GM18499 (cell line): ENCODE results near the gene SLC13A2.

Experiments used
- ATAC-seq: cut with Tn5 transposase; IDR thresholded peaks from one replicate; pipeline ENCODE4 v1.9.1; 2021; ENCODE audit warnings: moderate number of reproducible peaks; ENCODE audit not compliant: insufficient read depth, unreplicated experiment

The SLC13A2 gene

DNA sequence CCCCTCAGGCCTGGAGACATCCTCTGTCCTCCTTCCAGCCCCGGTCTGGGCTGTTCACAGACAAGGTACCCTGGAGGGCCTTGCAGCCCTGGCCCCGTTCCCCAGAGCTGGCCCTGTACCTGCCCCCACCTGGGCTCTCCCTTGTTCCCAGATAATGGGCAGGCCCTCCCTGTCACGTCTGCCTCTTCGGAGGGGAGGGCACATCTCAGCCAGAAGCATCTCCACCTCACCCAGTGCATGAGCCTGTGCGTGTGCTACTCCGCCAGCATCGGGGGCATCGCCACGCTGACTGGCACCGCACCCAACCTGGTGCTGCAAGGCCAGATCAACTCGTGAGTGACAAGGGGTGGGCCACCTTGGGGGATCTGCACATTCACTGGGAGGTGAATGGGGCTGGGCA lies 17.8 kb downstream of the SLC13A2 start:
- ATAC-seq = no peak

DNA sequence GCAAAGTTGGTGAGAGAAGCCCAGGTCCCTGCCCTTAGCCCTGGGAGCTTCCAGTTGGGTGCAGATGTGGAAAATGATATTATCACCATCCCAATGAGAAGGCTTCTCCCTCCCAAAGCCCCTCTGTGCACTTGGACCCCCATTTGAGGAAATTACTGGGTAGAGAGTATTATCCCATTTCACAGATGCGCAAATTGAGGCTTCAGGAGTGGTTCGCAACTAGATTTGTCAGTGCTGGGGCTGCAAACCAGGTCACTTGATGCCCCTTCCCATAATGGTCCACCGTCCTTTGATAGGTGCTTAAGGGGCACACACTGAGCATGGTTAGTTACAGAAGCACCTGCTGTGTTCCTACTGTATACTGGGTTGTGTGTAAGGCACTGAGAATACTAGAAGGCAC lies 18.4 kb downstream of the SLC13A2 start:
- no peak for ATAC-seq

DNA sequence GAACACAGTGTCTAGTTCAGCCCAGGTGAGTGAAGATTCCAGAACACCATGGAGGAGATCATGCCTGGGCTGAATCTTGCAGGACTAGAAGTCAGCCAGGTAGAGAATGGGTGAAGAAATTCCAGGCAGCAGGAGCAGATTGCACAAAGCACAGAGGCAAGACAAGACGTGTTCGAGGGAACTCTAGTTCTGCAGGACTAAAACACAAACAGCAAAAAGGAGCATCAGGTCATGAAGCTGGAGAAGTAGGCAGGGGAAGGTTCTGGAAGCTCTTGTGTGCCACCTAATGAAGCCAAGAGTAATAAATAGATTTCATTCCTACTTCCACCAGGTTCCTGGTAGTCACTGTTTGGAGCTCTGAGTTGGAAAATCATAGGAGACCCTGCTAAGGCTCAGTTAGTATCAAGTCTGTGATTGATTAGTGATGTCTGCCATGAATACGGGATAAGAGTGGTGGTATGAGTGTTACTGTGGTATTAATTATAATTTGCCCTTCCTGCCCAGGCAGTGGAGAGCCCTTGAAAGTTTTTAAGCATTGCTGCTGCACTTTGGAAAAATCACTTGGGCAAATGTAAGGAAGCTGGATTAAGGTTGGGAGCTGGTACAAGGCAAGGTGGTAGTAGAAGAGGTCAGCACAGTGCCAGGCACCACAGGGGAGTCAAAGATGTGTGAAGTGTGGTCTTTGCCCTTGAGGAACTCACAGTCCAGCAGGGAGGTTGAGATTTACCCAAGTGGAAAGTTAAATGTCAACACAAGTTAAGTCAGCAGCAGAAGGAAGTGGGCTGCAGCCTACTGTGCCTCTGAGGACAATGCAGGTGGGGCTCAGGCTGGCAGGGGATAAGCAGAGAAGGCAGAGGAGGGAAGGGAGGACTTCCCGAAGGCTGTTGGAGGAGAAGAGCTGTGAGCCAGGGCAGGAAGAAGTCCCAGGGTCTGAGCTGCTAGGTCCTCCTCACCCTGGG lies 19.2 kb downstream of the SLC13A2 start:
- ATAC-seq = no peak

DNA sequence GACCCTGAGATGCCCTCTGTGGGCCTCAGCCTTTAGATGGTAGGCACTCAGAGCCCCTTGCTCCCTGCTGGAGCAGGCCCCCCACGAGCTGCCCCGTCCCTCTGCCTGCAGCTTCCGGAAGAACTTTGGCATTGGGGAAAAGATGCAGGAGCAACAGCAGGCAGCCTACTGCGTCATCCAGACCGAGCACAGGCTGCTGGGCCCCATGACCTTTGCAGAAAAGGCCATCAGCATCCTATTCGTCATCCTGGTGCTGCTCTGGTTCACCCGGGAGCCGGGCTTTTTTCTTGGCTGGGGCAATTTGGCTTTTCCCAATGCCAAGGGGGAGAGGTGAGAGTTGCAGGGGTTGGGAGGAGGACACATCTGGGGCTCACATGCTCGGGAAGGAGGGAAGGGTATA lies 20.0 kb downstream of the SLC13A2 start:
- ATAC-seq = no peak

DNA sequence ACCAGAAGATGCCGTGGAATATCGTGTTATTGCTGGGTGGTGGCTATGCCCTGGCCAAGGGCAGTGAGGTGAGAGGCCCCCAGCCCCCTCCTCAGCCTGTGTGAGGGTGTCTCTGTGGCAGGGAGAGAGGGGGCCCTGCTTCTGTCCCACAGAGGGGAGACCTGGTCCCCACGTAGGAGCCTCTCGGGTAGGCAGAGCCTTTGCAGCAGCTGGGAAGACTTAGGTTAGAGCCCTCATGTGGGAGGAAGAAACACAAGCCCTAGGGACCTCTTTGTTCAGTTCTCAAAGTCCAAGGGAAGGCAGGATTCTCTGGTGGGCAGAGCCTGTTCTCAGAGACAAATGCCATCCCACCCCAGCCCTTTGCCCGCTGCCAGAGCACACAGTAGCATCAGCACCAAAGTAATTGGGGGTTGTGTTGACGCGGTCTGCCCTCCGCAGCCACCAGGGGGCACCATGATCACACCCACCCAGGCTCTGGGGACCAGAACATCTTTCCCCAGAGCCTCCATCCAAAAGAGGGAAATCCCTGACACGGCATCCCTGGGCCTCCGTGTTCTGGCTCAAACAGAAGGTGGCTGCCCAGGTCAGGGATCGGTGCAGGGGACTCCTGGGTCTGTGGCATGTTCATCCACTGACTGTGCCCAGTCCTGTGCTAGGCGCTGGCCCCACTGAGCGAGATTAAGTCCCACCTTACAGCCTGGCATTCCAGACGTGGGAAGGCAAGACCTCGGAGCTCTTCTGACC lies 21.2 kb downstream of the SLC13A2 start:
- ATAC-seq = no peak

DNA sequence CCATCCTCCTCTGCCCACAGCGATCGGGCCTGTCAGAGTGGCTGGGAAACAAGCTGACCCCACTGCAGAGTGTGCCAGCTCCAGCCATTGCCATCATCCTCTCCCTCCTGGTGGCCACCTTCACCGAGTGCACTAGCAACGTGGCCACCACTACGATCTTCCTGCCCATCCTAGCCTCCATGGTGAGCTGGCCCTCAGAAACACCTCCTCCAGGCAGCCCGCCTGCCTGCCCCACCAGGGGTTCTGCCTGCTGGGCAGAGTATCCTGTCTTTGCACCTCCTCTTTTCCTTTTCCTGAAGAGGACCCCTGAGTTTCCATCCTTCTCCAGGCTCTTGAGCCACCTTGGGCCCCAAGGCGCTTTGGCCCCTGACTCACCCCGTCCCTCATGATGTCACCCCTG lies 22.2 kb downstream of the SLC13A2 start:
- no peak for ATAC-seq

DNA sequence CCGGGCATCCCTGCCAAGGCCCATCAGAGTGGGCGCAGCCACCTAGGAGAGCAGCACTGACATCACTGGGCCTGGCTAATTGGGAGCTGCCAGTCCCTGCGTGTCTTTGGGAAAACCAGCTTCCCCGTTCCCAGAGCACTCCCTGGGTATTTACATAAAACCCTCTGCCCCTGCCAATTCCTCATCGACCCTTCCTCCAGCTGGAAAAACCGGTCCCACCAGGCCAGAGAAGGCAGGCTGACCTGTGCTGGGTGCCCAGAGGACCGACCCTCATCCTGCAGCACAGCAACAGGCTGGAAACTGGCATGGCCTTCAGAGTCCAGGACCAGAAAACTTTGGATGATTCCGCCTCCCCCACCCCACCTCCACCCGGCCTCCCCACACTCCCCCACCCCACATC lies 24.5 kb downstream of the SLC13A2 start:
- no peak for ATAC-seq

DNA sequence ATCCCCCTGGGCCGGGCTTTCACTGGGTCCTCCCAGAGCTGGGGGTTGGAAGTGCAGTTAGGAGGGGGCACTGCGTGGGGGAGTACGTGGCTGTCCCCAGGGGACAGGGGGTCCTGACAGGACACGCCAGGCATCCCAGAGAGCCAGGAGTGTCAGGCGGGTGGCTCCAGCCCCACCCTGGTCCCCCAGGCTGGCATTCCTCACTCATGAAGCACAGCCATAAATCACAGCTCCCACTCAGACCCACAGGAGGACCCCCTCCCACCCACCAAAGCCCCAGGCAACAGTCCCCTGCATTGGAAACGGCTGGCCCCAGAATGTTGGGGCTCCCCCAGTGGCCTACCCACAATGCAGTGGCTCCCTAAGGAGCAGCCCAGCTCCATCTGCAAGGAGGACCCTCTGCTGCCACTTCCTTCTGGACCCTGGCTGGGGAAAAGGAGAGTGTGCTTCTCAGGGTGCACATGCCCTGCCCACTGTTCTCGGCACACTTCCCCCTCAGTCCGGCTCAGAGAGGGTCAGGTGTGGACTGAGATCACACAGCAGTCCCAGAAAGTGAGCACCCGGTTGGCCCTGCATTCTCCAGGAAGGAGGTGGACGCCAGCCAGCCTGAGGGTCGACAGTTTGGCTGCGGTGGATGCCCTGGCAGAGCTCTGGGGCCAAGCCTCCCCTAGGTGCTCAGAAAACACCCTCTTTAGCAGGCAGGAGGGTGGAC lies 25.4 kb downstream of the SLC13A2 start:
- no peak for ATAC-seq

DNA sequence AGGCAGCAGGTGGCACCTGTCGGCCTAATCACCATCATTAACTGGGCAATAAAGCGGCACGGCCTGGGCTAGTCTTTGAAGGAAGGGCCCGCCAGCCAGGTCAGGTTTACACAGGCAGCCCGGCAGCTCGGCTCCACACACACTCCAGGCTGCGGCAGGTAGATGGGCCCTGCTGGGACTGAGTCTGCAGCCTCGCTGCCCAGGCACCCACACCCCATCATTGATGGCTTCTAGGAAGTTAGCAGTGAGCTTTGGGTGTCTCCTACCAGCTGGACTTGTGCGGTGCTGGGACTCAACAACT lies 25.9 kb downstream of the SLC13A2 start:
- ATAC-seq = no peak

DNA sequence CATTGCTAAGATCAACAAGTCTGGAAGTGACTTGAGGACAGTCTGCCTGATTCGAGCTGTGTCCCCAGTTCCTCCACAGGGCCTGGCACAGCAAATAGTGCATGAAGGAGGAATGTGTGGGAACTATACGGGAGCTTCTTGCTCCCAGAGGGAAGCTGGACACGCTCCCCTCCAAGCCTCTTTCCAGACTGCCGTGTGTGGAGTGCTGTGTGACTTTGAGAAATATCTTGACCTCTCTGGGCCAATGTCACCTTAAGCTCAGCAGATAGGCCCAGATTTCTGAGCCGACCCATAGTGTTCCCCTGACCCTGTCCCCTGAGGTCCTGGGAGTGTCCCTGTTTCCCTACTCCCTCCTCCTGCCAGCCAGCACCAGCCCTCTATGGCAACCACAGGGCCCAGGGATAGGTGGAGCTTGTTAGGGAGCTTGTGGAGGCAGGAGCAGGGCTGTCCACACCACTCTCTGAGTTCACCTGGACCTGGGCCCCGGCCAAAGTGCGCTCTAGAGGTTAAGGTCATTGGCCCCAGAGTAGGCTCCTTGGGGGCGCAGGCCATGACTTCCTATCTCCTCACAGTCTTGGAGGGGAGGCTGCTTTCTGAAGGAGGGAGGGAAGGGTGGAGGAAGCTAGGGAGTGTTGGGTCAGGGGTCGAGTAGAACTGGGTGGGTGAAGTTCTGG lies 26.4 kb downstream of the SLC13A2 start:
- no peak for ATAC-seq

DNA sequence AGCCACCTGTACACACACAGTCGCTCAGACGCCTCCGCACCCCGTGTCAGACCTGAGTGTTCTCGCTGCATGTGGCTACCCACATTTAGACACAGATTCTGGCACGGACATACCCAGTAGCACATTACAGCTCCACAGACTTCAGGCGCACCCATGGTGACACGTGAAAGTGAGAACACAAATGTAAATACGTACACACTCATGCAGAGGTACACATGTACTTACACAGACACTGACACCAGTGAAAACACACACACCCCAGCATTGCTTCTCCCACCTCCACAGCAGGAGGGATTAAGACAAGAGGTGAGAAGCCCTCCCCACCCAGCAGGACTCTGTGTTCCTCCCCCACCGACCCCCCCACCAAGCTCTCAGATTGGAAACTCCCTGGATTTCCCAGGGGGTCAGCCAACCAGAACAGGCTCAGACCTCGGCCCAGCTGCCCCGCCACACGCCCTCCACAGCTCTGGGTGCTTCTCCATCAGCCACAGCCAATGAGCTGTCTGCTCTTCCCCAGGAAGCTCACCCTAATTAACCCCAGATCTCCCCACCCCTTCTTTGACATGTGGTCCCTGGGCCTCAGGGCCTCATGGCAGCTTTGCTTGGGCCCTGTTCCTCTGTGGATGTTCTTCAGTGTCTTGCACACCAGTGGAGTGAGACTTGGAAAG lies 27.4 kb downstream of the SLC13A2 start:
- ATAC-seq = no peak

DNA sequence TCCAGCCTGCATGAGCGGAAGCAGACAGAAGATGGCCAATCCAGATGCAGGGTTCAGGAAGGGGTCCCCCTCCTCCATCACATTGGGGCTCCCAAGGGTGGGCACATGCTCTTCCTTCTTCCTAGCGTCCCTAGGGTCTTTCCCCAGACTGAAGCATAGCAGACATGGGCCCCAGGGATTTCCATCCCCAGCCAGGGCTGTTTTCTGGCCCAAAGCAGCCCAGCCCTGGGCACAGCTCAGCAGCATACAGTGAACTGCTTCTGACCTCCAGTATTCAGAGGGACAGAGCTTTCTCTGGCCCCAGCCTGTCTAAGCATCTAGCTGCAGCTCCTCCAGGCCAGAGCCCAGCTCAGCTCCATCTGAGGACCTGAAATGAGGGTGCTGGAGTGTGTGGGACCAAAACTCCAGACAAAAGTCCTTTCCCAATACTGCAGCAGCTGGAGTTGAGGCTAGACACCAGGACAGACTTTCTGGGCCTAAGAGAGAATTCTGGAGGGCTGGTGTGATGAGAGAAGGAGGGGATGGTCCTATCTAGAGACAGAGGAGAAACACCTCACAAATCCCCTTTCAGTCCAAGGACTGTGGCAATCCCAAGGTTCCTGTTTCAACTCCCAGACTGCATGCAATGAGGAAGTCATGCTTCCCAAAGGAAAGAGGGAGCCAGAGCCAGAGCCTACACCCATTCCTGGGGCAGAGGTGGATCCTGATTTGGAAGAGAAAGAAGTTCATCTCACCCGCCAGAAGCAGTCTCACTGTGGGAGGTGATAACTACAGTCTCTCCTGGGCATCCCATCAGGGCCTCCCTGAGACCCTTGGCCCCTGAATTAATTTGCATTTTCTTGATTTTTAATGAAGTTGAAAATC lies 28.2 kb downstream of the SLC13A2 start:
- ATAC-seq = no peak

DNA sequence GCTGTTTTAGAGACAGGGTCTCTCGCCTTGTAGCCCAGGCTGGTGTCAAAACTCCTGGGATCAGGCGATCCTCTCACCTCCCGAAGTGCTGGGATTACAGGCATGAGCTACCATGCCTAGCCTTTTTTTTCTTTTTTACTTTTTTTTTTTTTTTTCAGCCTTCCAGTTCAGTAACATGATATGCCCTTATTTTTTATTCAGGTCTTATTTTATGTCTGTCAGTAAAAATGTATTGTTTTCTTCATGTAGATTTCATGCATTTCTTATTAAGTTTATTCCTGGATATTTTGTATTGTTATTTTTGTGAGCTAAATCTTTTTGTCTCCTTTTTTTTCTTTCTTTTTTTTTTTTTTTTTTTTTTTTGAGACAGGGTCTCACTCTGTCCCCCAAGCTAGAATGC lies 30.0 kb downstream of the SLC13A2 start:
- no peak for ATAC-seq

DNA sequence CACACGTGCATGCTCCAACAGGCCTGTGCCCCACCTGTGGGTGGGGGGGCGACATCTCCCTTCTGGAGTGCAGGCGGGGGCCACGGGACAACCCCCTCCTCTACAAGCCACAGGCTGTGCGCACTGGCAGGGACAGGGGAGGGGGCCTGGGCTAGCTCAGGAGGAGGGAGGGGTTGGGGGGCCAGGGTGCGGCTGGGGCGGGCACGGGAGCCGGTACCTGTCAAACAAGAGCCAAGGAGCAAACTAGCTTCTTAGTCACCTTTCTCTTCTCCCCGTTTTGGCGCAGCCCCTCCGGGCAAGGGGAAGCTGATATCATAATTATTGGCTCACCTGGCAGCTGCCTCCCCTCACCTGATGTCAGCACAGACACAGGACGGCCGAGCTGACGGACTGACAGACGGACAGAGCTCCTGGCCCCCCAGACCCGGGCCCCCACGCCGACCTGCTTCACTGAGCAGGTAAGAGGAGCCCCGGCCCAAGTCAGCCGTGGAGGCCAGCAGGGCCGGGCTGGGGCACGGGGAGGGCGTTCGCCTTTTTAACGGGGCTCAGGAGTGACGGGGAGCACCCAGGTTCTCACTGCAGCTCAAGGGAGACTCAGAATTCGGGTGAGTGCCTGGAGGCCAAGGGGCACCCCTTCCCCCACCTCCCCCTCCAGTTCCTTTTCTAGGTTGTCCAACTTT lies 32.7 kb downstream of the SLC13A2 start, which contains the start of gene FOXN1:
Gene FOXN1, plus strand, starts transcription at position 363 of the 680 bp plus-strand sequence. CDS start 17,622 bp downstream, outside the sequence.
- ATAC-seq = no peak

DNA sequence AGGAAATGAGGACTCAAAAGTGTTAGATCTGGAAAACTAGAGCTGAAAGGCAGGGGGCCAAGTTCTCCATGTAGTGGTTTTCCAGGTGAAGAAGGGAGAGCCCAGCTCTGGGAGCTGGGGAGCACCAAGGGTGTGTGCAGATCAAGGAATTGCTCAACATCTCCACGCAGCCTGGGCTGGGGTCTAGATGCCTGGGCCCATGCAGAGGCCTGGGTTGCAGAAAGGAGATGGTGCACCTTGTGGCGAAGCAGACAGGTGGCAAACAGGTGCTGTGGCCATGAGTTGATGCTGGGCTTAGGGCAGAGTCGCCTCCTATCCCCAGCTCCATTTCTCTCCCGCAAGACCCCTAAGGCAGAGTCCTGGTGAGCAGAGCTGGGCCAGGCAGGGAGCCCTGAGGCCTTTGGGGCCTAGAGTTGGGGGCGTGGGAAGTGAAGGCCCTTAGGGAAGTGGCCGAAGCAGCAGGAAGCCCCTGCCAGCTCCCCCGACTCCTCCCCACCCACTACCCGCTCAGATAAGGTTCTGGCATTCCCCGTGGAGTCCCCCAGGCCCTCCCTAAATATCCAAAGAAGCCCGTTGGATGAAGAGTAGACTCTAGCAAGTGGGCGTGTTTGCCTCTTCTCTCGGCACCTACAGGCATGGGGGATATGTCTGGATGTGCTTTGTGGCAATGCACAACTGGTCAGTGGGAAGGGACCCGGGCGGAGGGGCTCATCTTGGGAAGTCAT lies 33.5 kb downstream of the SLC13A2 start:
- no peak for ATAC-seq

DNA sequence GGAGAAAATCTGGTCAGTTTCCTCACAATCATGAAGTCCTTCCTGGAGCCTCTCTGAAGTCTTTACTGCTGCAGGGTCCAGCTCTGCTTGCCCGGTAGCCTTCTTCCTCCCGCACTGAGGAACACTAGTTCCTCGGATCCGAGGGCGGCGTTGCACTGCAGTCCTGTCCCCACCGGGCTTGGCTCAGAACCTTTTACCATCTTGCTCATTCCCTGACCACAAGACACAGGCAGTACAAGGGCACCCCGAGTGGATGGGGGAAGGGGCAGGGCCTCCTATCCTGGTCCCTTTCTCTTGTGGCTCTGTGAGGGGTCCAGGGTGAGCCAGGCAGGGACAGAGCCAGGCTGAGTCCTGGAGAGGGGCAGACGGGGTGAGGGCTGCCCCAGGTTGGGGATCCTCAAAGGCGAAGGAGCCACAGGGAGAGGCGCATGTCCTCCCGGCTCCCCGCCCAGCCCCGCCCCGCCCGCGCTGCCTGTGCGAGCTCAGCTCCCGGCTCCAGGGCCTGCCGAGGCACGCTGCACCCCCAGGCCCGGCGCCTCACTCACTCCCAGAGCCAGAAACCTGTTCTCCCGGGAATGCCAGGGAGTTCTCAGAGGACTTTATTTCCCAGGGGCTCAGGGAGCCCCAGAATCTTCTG lies 34.2 kb downstream of the SLC13A2 start:
- ATAC-seq = no peak

DNA sequence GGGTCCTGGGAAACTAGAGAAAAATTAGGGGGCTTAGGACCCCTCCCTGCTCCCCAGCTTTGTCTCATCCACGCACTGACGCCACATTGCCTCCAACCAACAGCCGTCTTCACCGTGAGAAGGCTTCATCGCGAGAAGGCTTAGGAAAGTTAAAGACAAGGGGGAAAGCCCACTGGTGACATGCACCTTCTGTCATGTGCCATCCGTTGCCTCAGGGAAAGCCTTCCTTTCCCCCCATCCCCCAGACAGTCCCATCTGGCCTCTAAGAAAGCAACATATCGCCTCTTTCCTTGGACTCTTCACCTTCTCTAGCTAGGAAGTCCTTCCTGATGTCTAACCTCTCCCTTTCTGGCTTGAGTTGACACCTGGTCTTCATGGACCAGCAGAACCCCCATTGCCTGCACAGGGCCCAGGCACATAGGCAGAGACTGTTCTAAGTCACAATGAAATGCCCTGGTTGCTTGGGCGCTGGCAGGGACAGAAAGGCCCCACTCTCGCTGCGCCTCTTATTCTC lies 34.8 kb downstream of the SLC13A2 start:
- no peak for ATAC-seq
